Cerebellar nuclear complex (tissue), 1 donor: Measurements from ENCODE around the gene KLK13.

Source experiments
- DNase-seq, 2 experiments: peaks; one replicate each; lab custom pipeline; 2025; lab: John Stamatoyannopoulos, UW

KLK13 gene

DNA sequence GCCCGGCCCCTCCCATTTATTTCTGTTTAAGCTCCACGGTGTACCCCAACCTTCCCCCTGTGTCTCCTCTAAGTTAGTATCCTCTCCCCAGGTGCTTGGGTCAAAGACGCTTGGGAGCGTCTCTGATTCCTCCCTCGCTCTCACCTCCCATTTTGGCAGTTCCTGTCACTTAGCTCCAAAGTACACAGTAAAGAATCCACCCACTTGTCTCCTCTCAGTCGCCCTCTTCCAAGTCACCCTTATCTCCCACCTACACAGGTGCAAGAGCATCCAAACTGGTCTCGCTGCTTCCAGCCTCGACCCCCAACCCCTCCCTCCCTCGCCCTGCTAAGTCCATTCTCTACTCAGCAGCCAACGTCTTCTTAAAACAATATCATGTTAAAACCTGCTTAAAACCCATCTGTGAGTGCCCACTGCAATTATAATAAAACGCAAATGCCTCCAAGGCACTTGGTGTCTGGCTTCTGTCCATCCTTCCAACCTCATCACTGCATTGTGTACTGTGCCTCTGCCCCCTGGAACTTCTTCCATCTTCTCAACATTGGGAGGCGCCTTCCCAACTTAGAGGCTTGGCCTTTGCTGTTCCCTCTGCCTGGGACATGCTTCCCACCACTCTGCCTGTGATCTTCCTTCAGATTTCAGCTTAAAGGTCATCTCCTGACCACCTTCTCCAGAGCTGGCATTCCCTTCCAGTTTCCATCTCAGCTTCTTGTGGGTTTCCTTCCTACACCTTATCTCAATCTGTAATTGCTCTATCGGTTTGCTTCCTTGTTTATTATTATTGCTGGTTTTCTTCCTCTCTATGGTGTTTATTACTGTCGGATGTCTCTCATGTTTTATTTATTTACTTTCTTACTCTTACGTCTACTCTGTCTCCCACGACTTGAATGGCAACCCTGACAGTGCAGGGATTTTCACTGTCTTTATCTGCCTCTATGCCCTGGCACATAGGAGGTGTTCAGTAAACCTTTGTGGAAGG is 27.3 kb upstream of the KLK13 start:
- DNase-seq, result no peak

DNA sequence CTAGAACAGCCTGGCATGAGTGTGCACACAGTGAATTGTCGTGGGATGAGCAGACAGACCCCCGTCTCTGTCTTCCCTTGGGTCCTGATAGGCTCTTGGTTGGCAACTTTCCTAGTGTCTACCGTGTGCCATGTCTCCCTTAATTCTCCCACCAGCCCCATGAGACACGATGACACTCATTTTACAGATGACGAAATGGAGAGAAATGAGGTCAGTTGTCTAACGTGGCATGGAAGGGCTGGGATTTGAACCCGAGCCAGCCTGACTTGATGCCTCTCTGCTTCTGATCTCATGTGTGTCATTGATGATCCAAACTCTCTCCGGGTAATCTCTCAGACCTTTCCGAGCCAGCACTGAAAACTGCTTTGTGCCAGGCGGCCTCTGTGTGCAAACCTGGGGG is 26.2 kb upstream of the KLK13 start:
- DNase-seq, result no peak

DNA sequence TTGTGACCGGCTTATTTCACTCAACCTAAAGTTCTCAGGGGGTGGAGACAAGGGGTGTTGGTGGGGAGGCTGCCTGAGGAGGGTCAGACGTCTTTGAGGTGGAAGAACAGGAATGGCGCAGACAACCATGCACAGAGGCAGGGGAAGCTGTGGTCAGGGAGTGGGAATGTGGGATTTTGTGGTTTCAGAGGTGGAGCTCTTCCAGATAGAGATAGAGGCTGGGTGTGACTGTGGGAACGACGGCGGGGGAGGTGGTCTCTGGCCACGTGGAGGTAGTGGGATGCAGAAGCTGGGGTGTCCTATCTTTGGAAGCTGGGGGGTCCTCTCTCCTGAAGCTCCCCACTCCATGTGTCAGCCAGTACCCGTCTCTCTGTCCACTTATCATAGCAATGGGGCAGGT is 25.6 kb upstream of the KLK13 start:
- DNase-seq, result no peak

DNA sequence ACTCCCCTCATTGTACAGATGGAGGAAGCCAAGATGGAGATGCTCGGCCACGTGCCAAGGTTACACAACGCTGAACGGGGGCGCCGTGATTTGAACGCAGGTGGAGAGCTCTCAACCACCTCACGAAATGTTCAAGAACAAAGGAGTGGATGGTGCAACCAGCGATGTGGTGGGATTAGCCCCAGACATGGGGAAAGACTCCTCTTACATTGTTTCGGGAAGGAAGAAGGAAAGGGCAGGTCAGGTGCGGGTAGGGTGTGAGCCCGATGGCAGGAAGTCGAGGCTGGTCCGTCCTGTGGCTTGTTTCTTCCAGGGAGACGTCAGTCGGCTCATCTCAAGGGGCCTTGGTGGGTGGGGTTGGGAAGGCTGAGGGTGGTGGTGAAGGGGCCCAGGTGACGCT is 24.9 kb upstream of the KLK13 start:
- no peak for DNase-seq

DNA sequence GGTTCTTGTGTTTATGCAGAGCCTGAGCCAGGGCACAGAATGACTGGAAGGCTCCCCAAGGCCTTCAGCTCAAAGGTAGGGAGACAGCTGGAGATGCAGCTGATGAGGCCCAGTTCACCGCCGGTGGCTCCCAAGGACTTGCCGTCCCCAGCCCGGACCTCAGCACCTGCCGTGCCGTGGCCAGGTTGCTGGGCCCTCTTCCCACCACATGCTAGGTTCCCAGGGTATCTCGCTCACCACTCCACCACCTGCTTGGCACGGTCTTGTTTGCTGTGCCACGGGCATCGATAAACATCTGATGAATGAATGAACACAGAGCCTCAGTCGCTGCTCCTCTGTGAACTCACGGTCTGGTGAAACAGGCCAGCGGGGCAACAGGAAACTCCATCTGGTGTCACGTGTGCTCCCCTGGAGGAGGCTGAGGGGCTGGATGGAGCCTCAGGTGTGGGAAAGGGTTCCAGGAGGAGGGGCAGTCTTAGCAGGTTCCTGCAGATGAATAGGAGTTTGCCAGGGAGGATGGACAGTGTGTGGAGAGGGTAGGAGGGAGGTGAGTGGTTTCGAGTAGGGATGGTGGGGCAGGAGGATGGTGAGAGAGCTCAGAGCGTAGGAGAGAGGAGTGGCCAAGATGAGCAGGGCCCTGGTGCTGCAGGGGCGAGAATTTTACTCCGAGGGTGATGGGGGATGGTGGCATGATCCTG is 21.4 kb upstream of the KLK13 start:
- no peak for DNase-seq

DNA sequence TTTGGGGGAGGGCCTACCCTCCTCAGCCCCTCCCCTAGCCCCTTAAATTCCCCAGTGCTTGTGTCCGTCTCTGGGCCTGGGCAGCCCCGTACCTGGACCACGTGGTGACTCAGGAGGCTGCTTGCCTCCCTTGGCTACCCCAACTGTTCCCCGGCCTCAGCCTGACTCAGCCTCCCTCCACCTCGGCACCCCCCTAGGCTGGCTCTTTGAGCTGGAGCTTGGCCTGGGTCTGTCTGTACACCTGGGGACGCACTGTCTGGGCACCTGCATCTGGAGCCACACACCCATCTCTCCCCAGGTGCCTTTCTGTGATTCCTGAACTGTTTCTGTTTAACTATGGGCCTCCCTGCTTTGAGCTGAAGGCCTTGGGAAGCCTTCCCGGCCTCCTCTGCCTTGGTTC is 19.6 kb upstream of the KLK13 start:
- no peak for DNase-seq

DNA sequence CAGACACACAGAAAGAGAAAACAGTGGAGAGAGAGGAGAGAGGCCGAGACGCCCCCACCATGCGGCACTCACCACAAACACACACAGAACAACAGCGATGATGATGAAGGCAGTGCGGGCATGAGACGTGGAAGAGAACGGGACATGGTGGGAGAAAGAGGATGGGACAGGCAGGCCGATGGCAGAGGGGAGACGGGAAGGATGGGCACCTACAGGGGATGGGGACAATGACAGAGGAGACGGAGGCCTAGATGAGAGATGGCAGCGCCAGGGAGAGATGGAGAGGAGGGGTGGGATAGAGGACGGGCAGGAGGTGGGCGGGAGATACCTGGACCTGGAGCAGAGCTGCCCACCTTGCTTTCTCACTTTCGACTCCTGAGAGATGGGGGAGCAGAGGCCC is 18.9 kb upstream of the KLK13 start:
- no peak for DNase-seq

DNA sequence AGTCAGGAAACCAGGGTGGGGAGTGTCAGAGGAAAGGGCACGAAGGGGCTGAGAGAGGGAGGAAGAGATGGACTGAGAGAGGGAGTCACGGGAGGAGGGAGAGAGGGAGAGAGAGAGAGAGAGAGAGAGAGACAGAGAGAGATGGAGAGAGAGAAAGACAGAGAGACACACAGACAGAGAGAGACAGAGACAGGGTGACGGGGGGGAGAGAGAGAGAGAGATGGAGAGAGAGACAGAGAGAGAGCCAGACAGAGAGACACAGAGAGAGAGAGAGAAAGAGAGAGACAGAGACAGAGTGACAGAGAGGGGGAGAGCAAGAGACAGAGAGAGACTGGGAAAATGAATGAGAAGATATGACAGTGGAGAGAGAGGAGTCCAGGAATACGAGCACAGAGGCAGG is 18.3 kb upstream of the KLK13 start:
- no peak for DNase-seq

DNA sequence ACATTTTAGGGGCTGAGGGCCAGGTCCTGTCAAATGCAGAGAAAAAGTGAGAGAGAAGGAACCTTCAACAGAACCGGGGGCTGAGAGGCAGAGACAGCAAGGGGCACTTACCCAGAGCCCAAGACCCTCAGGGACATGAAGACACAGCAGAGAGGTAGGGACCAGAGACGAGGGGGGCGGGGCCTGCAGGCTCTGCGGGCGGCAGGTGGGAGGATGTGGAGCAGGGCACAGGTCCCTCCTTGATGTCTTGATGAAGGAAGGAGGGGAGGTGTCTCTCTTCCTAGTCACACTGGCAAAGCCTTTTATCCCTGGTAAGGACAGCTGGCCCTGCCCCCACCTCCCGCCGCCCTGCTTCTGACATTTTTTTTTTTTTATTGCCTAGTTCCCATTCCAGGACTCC is 17.7 kb upstream of the KLK13 start, which contains the start of gene KLK14:
Gene KLK14 (minus strand): TSS at position 277 of the 400 bp plus-strand sequence. CDS start 273 bp downstream, at position 4.
- no peak for DNase-seq

DNA sequence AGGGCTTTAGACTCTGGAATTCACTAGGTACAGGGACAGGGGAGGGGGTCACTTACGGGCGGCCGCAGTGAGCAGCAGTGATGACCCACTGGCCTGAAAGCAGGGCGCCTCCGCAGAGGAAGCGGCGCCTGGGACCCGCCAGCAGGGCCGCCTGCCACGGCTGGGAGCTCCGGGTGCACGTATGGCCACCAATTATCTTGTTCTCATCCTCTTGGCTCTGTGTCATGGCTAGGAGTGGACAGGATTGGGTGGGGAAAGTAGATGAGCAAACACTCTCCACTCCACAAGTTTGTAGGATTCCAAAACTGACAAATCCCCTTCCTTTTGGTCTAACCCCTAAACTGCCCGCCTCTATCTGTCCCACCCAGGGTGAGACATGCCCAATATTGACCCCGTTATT is 16.6 kb upstream of the KLK13 start:
- DNase-seq, result no peak

DNA sequence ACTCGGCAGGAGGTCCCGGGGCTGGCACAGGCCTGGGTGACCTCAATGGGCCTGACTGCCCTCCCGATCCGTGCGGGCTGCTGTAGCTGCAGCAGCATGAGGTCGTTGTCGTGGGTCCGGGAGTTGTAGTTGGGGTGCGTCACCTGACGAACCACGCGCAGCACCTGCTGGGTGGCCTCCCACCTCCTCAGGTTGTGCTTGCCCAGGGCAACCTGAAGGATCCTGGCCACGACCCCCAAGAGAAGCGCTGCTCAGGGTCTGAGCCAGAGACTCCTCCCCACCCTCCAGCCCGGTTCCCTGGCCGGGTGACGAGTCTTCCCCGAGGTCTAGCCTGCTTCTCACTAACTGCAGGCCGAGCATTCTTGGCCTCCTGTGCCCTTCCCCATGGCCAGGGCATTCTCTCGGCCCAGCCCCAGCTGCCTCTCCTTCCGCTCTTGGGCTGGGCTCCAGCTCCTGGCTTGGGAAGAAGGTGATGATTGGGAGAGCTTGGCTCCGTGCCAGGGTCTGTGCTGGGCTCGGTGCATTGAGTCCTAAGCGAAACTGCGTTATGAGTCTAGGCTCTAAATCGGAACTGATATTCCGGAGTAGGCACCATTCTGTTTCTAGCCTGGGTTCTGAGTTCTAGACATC is 14.7 kb upstream of the KLK13 start:
- no peak for DNase-seq

DNA sequence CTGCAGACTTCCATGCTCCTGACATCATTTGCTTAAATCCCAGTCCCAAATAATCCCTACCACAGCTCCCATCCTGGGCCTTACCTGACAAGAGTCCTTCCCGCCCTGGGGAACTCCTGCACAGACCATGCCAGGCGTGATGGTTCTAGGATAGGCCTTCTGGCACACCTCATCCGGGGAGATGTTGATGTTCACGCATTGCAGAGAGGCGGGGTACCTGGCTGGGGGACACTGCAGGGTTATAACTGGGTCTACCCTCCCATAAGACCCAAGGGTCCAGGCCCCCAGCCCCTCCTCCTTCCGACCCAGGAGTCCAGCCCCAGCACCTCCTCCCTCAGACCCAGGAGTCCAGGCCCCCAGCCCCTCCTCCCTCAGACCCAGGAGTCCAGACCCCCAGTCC is 13.8 kb upstream of the KLK13 start:
- no peak for DNase-seq

DNA sequence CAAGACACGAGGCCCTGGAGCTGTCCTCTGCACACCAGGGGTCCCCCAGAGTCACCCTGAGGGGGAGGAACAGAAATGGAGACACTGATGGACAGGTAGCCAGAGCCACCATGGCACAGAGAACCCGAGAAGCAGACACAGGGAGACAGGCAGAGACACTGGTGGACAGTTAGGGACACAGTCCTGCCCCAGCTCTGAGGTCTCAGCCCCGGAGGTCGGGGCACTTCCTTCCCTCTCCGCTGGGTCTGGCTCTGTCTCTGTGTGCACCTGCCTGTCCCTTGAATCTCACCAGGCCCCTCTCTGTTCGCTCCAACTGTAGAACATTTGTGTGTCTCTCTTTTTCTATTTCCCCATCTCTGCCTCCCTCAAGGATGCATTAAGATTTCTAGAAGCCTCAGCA is 13.2 kb upstream of the KLK13 start:
- no peak for DNase-seq

DNA sequence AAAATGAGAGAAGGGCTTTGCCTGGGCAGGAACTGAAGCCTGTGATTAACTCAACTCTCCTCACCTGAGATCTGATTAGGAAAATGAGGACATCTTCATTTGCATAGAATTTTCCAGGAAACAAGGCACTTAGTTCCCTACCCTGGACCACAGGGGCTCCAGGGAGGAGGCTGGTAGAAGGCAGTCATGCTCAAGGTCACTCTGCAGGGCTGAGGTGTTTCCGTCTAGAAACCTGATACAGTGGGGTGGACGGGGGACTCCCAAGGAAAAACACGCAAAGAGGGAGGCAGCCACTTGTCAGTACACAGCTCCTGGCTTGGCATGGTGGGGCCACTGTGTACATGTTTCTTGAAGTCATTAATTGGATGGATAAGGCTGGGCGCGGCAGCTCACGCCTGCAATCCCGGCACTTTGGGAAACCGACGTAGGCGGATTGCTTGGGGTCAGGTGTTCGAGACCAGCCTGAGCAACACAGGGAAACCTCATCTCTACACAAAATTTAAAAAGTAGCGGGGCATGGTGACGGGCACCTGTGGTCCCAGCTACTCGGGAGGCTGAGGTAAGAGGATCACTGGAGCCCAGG is 11.8 kb upstream of the KLK13 start:
- no peak for DNase-seq

DNA sequence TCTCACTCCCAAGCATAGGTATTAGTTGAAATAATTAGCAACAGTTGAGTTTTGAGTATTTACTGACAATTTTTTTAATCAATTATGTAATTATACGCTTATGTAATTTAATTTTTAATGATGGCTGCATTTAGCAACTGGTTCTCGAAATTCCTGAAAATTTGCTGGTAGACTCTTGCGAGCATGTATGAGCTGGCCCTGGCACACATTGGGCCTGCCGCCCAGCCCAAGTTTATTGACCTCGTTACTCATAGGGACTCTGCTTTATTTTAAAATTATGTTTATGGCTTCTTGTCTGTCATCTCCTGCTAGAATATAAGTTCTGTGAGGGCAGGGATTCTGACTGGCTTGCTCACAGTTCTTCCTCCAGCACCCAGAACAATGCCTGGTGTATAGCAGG is 11.1 kb upstream of the KLK13 start:
- no peak for DNase-seq

DNA sequence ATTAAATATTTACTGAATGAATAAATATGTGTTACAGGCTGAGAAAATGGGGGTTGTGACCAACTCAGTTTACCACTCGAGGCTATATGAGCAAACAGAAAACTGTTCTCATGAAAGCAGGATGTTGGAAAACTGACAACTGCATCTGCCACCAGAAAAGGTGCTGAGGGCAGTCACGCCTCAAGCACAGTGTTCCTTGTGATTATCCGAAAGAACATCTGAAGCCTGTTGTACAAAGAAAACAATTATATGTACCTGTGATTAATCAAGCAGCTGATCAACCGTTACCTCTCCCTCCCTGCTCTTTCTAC is 6.2 kb upstream of the KLK13 start:
- DNase-seq, result no peak

DNA sequence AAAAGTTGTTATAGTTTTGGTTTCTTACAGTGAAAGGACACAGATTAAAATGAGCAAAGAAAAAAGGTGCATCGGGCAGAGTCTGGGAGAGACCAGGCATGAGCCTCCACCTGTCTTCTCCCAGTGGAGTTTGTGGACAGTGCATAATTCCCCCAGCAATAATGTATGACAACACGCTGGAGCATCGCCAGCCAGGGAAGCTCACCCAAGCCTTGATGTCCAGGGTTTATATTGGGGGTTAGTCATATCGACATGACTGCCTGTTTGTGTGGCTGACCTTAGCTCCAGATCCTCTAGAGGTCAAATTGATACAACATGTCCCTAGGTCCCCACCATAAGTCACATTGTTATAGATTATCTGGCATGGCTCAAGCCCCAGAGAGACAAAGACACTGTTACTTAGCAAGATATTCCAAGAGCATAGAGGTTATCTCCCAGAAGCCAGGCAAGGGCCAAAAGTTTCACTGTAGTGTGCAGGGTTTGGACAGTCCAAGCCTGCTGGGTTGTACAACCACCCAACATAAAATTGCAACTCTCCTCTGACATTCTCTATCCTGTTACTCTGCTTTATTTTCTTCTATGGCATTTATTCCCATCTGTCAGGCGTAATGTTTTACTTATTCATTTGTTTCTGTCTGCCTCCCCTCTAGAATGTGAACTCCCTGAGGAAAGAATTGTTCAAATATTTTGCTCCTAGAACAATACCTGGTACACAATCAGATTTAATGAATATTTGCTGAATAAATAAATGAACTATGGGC is 5.6 kb upstream of the KLK13 start:
- DNase-seq, result no peak

DNA sequence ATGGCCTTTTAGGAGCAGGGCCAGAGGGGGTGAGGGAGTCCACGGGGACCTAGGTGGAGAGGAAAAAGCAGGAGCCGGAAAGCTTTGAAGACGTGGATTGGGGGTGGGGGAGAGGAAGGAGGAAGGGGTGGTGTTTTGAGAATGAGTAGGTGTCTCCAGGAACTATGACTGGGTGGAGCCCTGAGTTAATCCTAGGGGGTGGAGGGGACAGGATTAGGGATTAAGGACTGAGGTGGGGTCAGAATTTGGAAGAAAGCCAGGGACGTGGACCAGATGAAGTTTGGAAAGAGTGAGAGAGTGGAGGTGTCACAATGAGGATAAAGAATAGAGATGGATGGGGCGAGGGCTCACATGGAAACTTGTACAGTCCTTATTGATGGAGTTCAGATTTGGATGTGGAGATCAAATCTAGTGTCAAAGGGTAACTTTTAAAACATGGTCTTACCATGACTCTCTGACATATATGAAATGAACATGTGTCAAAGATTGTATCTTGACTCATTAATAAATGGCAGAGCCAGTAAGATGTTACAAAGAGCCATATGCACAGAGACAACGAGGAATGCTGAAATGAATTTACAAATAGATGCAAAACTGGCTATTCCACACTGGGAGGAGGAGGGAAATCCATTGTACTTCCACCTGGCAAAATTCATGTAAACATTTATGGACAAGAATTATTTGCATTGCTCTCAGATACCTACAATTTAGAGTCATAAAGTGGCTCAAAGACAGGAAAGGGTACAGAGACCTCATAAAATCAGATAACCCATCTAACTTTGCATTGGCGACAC is 1.7 kb upstream of the KLK13 start:
- no peak for DNase-seq

DNA sequence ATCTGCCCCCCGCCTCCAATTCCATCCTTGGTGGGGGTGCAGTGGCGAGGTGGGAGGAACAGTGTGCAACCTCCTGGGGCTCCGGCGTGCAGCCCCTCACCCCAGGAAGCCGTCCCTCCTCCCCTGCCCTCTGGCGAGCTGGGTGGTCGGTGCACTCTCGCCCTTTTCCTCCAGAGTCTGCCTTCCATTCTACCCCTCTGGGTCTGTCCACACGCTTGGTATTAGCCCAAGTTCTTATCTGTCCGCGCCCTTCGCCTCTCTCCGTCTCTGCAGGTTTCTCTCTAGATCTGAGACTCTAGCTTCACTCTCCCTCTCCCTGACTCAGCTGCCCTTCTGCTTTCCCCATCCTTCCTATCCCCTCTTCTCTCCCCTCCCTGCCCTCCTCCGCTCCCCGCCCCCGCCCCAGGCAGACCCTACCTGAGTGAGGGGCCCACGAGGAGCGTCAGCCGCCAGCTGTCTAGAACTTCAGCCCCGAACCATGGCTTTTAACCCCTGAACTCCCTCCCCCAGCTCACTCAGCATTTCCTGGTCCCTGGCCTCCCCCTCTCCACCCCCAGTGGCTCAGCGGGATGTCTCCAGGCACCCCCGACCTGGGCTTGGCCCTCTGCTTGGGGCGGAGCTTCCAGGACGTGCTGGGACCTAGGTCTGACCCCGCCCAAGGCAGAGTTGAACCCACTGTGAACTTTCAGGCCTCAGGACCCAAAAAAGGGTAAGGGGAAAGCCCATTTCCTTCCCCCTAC is 499 bp upstream of the KLK13 start:
- DNase-seq, result no peak

DNA sequence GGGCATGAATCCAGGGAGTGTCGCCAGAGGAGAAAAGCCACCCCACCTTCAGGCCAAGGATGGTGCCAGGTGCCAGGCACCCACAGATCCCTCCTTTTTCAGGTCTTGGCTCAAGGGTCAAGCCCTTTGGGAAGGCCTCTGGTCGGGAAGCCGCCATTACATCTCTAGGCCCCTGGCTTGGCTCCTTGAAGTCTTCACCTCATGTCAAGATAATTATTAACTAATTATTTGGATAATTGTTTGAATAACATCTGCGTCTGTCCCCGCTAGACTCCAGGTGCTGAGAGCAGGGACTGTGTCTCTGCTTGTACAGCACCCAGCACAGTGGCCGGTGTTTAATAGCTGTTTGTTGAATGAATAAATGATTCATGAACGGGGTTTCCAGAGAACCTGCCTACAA is 1.2 kb downstream of the KLK13 start:
- DNase-seq, result no peak
